Measurements from ENCODE around the gene NME7.

NME7 gene

GRCh38 chr1:169250795-169251194 lies 116.8 kb downstream of the NME7 start (continued):
- TF ChIP-seq, protein P1, sequence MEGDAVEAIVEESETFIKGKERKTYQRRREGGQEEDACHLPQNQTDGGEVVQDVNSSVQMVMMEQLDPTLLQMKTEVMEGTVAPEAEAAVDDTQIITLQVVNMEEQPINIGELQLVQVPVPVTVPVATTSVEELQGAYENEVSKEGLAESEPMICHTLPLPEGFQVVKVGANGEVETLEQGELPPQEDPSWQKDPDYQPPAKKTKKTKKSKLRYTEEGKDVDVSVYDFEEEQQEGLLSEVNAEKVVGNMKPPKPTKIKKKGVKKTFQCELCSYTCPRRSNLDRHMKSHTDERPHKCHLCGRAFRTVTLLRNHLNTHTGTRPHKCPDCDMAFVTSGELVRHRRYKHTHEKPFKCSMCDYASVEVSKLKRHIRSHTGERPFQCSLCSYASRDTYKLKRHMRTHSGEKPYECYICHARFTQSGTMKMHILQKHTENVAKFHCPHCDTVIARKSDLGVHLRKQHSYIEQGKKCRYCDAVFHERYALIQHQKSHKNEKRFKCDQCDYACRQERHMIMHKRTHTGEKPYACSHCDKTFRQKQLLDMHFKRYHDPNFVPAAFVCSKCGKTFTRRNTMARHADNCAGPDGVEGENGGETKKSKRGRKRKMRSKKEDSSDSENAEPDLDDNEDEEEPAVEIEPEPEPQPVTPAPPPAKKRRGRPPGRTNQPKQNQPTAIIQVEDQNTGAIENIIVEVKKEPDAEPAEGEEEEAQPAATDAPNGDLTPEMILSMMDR (tag by site-specific recombination; IDR thresholded peaks at IDR 0.05), result no peak
- TF ChIP-seq ZNF768 (tag by site-specific recombination; IDR thresholded peaks at IDR 0.05) (no peak), ZNF280C (tag by site-specific recombination; IDR thresholded peaks at IDR 0.05) (no peak), ZNF660 (tag by site-specific recombination; IDR thresholded peaks at IDR 0.05) (no peak)

- ChIA-PET CTCF (interaction anchor here (1.0 kb wide), 1 partner anchor 97 kb away, joined by 3 read pairs; no protein-coding TSS in a partner anchor), POLR2A (no interaction called here)
- H3K36me3 ChIP-seq (ENCODE audit: control insufficient read depth in 2 of 2, insufficient read depth in 1 of 2, low read length in 2 of 2), result no peaks in the 10 kb centered on the region
Measured at GRCh38 chr1:169250022-169250421, 117.6 kb downstream of the NME7 start.

More at GRCh38 chr1:169250022-169250421, 117.6 kb downstream of the NME7 start:
- Histone ChIP-seq H3K4me3 (ENCODE audit: low read depth, low read length) (no peak overlapping the region), H3K9me3 (ENCODE audit: control insufficient read depth, insufficient read depth, low read depth, low read length) (no peaks in the 10 kb centered on the region), H3K27ac (ENCODE audit: extremely low read depth, low read depth, low read length) (no peak overlapping the region), H3K4me1 (ENCODE audit: control insufficient read depth, insufficient read depth, low read length) (no peaks in the 10 kb centered on the region)
- TF ChIP-seq, protein P2, sequence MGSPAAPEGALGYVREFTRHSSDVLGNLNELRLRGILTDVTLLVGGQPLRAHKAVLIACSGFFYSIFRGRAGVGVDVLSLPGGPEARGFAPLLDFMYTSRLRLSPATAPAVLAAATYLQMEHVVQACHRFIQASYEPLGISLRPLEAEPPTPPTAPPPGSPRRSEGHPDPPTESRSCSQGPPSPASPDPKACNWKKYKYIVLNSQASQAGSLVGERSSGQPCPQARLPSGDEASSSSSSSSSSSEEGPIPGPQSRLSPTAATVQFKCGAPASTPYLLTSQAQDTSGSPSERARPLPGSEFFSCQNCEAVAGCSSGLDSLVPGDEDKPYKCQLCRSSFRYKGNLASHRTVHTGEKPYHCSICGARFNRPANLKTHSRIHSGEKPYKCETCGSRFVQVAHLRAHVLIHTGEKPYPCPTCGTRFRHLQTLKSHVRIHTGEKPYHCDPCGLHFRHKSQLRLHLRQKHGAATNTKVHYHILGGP (tag by site-specific recombination; IDR thresholded peaks at IDR 0.05), result peak; percentile 64; the same call in 1 of the 2 replicates
- TF ChIP-seq ZXDB (tag by site-specific recombination; IDR thresholded peaks at IDR 0.05) (peak; percentile 46; the same call in 1 of the 2 replicates), KLF7 (tag by site-specific recombination; IDR thresholded peaks at IDR 0.05; ENCODE audit: borderline replicate concordance) (no peak), ZNF26 (tag by site-specific recombination; IDR thresholded peaks at IDR 0.05) (no peak), ZNF548 (tag by site-specific recombination; IDR thresholded peaks at IDR 0.05) (no peak), ZFP3 (tag by site-specific recombination; IDR thresholded peaks at IDR 0.05; ENCODE audit: low read depth) (no peak), ZNF843 (tag by site-specific recombination; IDR thresholded peaks at IDR 0.05) (peak; percentile 74), ZNF501 (tag by site-specific recombination; IDR thresholded peaks at IDR 0.05) (no peak), ZNF596 (tag by site-specific recombination; IDR thresholded peaks at IDR 0.05) (no peak)
- TF ChIP-seq, protein P3, sequence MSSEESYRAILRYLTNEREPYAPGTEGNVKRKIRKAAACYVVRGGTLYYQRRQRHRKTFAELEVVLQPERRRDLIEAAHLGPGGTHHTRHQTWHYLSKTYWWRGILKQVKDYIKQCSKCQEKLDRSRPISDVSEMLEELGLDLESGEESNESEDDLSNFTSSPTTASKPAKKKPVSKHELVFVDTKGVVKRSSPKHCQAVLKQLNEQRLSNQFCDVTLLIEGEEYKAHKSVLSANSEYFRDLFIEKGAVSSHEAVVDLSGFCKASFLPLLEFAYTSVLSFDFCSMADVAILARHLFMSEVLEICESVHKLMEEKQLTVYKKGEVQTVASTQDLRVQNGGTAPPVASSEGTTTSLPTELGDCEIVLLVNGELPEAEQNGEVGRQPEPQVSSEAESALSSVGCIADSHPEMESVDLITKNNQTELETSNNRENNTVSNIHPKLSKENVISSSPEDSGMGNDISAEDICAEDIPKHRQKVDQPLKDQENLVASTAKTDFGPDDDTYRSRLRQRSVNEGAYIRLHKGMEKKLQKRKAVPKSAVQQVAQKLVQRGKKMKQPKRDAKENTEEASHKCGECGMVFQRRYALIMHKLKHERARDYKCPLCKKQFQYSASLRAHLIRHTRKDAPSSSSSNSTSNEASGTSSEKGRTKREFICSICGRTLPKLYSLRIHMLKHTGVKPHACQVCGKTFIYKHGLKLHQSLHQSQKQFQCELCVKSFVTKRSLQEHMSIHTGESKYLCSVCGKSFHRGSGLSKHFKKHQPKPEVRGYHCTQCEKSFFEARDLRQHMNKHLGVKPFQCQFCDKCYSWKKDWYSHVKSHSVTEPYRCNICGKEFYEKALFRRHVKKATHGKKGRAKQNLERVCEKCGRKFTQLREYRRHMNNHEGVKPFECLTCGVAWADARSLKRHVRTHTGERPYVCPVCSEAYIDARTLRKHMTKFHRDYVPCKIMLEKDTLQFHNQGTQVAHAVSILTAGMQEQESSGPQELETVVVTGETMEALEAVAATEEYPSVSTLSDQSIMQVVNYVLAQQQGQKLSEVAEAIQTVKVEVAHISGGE (tag by site-specific recombination; conservative IDR thresholded peaks at IDR 0.05; ENCODE audit: low read depth), result no peak
- TF ChIP-seq, protein P4, sequence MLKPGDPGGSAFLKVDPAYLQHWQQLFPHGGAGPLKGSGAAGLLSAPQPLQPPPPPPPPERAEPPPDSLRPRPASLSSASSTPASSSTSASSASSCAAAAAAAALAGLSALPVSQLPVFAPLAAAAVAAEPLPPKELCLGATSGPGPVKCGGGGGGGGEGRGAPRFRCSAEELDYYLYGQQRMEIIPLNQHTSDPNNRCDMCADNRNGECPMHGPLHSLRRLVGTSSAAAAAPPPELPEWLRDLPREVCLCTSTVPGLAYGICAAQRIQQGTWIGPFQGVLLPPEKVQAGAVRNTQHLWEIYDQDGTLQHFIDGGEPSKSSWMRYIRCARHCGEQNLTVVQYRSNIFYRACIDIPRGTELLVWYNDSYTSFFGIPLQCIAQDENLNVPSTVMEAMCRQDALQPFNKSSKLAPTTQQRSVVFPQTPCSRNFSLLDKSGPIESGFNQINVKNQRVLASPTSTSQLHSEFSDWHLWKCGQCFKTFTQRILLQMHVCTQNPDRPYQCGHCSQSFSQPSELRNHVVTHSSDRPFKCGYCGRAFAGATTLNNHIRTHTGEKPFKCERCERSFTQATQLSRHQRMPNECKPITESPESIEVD (tag by site-specific recombination; IDR thresholded peaks at IDR 0.05), result peak; percentile 66

Measured in HEK293 (cell line).